Skeletal muscle satellite cell (primary cell): ENCODE data around the gene MAPK10.
"Not testable (repeated sequence)": the region's sequence is repeated elsewhere in the genome, so short reads cannot be mapped to it uniquely, and the experiment has no call there.

ENCODE experiments used
- H3K27me3 ChIP-seq: 2 replicates; pipeline ENCODE4 v1.7.0; 2013; ENCODE audit warnings: low read length; ENCODE audit not compliant: control insufficient read depth, insufficient read depth
- H3K36me3 ChIP-seq: 2 replicates; pipeline ENCODE4 v1.7.0; 2013; ENCODE audit warnings: mild to moderate bottlenecking, control low read depth, low read length; ENCODE audit not compliant: insufficient read depth
- H3K4me1 ChIP-seq: 2 replicates; pipeline ENCODE4 v1.7.0; 2013; ENCODE audit warnings: low read length; ENCODE audit not compliant: control insufficient read depth, insufficient read depth
- H3K4me2 ChIP-seq: 2 replicates; pipeline ENCODE4 v1.7.0; 2013; ENCODE audit warnings: mild to moderate bottlenecking, low read length
- H3K4me3 ChIP-seq: 2 replicates; pipeline ENCODE4 v1.7.0; 2013; ENCODE audit warnings: low read length
- H3K9ac ChIP-seq: 2 replicates; pipeline ENCODE4 v1.7.0; 2013; ENCODE audit warnings: mild to moderate bottlenecking, low read depth, low read length, moderate library complexity
- H3K9me3 ChIP-seq: replicated peaks from 2 replicates; pipeline ENCODE4 v1.7.0; 2013; ENCODE audit warnings: mild to moderate bottlenecking, control low read depth, low read length

MAPK10 gene

GRCh38 chr4:86101410-86101809, 258.4 kb downstream of the MAPK10 start:
- H3K36me3 ChIP-seq, result no peaks in the 10 kb centered on the region
- H3K27me3 ChIP-seq, result no peaks in the 10 kb centered on the region
- H3K9ac ChIP-seq, result no peak overlapping the region
- no peaks in the 10 kb centered on the region for H3K4me1 ChIP-seq
- H3K9me3 ChIP-seq, result no peaks in the 10 kb centered on the region
- no peak overlapping the region for H3K4me3 ChIP-seq
- H3K4me2 ChIP-seq, result no peak overlapping the region

- Histone ChIP-seq H3K9ac (no peak overlapping the region), H3K4me1 (no peaks in the 10 kb centered on the region), H3K27me3 (no peaks in the 10 kb centered on the region), H3K4me3 (no peak overlapping the region), H3K36me3 (no peaks in the 10 kb centered on the region), H3K4me2 (no peak overlapping the region), H3K9me3 (no peaks in the 10 kb centered on the region)
Observed at GRCh38 chr4:86100539-86101215, 259.2 kb downstream of the MAPK10 start.

GRCh38 chr4:86099348-86099747, 260.5 kb downstream of the MAPK10 start:
- H3K4me1 ChIP-seq, result no peaks in the 10 kb centered on the region
- H3K9ac ChIP-seq, result no peak overlapping the region
- H3K4me2 ChIP-seq, result no peak overlapping the region
- no peak overlapping the region for H3K4me3 ChIP-seq
- no peaks in the 10 kb centered on the region for H3K27me3 ChIP-seq
- H3K36me3 ChIP-seq, result no peaks in the 10 kb centered on the region
- H3K9me3 ChIP-seq, result no peaks in the 10 kb centered on the region

GRCh38 chr4:86098691-86099090, 261.2 kb downstream of the MAPK10 start:
- no peaks in the 10 kb centered on the region for H3K36me3 ChIP-seq
- H3K27me3 ChIP-seq, result no peaks in the 10 kb centered on the region
- no peaks in the 10 kb centered on the region for H3K9me3 ChIP-seq
- H3K4me1 ChIP-seq, result no peaks in the 10 kb centered on the region
- no peak overlapping the region for H3K4me2 ChIP-seq
- H3K4me3 ChIP-seq, result no peak overlapping the region
- no peak overlapping the region for H3K9ac ChIP-seq

GRCh38 chr4:86096373-86096772, 263.5 kb downstream of the MAPK10 start:
- Histone ChIP-seq H3K4me2 (no peak overlapping the region), H3K36me3 (no peaks in the 10 kb centered on the region), H3K4me1 (peaks cover 11% of the 10 kb centered on the region), H3K27me3 (no peaks in the 10 kb centered on the region), H3K9me3 (no peaks in the 10 kb centered on the region), H3K4me3 (no peak overlapping the region), H3K9ac (no peak overlapping the region)

GRCh38 chr4:86092684-86093083, 267.2 kb downstream of the MAPK10 start:
- no peaks in the 10 kb centered on the region for H3K36me3 ChIP-seq
- H3K4me1 ChIP-seq, result peaks cover 12% of the 10 kb centered on the region
- no peak overlapping the region for H3K9ac ChIP-seq
- no peaks in the 10 kb centered on the region for H3K27me3 ChIP-seq
- H3K4me2 ChIP-seq, result no peak overlapping the region
- H3K4me3 ChIP-seq, result no peak overlapping the region
- H3K9me3 ChIP-seq, result no peaks in the 10 kb centered on the region

- H3K27me3 ChIP-seq, result no peaks in the 10 kb centered on the region
Observed at GRCh38 chr4:86091201-86091600, 268.7 kb downstream of the MAPK10 start.

GRCh38 chr4:86089781-86090323, 270.0 kb downstream of the MAPK10 start:
- Histone ChIP-seq H3K27me3 (no peaks in the 10 kb centered on the region), H3K36me3 (no peaks in the 10 kb centered on the region), H3K4me3 (no peak overlapping the region), H3K9ac (no peak overlapping the region), H3K9me3 (no peaks in the 10 kb centered on the region), H3K4me2 (no peak overlapping the region), H3K4me1 (peaks cover 12% of the 10 kb centered on the region)

More at GRCh38 chr4:86091201-86091600, 268.7 kb downstream of the MAPK10 start:
- H3K4me1 ChIP-seq, result peaks cover 12% of the 10 kb centered on the region
- H3K9me3 ChIP-seq, result no peaks in the 10 kb centered on the region
- no peak overlapping the region for H3K9ac ChIP-seq
- no peak overlapping the region for H3K4me3 ChIP-seq
- H3K36me3 ChIP-seq, result no peaks in the 10 kb centered on the region
- H3K4me2 ChIP-seq, result no peak overlapping the region

GRCh38 chr4:86089053-86089452, 270.8 kb downstream of the MAPK10 start:
- H3K4me3 ChIP-seq, result no peak overlapping the region
- peaks cover 12% of the 10 kb centered on the region for H3K4me1 ChIP-seq
- no peak overlapping the region for H3K9ac ChIP-seq

GRCh38 chr4:86075796-86076195, 284.1 kb downstream of the MAPK10 start:
- not testable (repeated sequence) for H3K9me3 ChIP-seq, H3K27me3 ChIP-seq, H3K36me3 ChIP-seq, H3K4me2 ChIP-seq, H3K4me3 ChIP-seq, H3K9ac ChIP-seq, H3K4me1 ChIP-seq

More at GRCh38 chr4:86089053-86089452, 270.8 kb downstream of the MAPK10 start:
- Histone ChIP-seq H3K4me2 (no peak overlapping the region), H3K9me3 (no peaks in the 10 kb centered on the region), H3K36me3 (no peaks in the 10 kb centered on the region), H3K27me3 (no peaks in the 10 kb centered on the region)

GRCh38 chr4:86060341-86060740, 299.5 kb downstream of the MAPK10 start:
- H3K4me2 ChIP-seq, result no peak overlapping the region
- no peaks in the 10 kb centered on the region for H3K27me3 ChIP-seq
- H3K4me3 ChIP-seq, result no peak overlapping the region

GRCh38 chr4:86058621-86059020, 301.2 kb downstream of the MAPK10 start:
- Histone ChIP-seq H3K4me3 (no peak overlapping the region), H3K4me1 (peaks cover 6% of the 10 kb centered on the region), H3K36me3 (no peaks in the 10 kb centered on the region), H3K9me3 (no peaks in the 10 kb centered on the region), H3K27me3 (no peaks in the 10 kb centered on the region), H3K9ac (no peak overlapping the region), H3K4me2 (no peak overlapping the region)

More at GRCh38 chr4:86060341-86060740, 299.5 kb downstream of the MAPK10 start:
- Histone ChIP-seq H3K9me3 (no peaks in the 10 kb centered on the region), H3K36me3 (no peaks in the 10 kb centered on the region), H3K9ac (no peak overlapping the region), H3K4me1 (peaks cover 6% of the 10 kb centered on the region)
